Measurements from ENCODE around the gene RBPMS2. TPM values are rescaled to one million over a fixed set of nuclear protein-coding genes. Genes with fewer than 3 reads are reported as not detected.
"Not testable (repeated sequence)": the region's sequence is repeated elsewhere in the genome, so short reads cannot be mapped to it uniquely, and the experiment has no call there.

The RBPMS2 gene
- under 1 TPM in 4 of 6 donors, not detected in 2; 0.29 to 0.64 (median 0.30) TPM for polyA plus RNA-seq (ENCODE audit: low read depth in 6 of 6)

- ATAC-seq (ENCODE audit: low read depth in 2 of 2) = peak; percentile 45 to 47
- Mint-ChIP-seq H3K9me3 (no peaks in the 10 kb centered on the region), H3K27ac (peak within 1 kb of the TSS in 2 of 6 donors; percentile 68 to 92), H3K4me1 (peaks cover 5 to 14% (median 6%) of the 10 kb centered on the region in 3 donors), H3K36me3 (no peaks in the 10 kb centered on the region), H3K27me3 (peaks cover 38 to 45% (median 43%) of the 10 kb centered on the region in 3 donors), H3K4me3 (peak within 1 kb of the TSS; percentile 79 to 90 (median 86))
- no peak for DNase-seq
Measured at GRCh38 chr15:64775551-64776401, at the start of gene RBPMS2. Gene RBPMS2 (minus strand): TSS chr15:64775589. CDS start chr15:64775319, 270 bp downstream.

- peak overlapping the region in 2 of 6 donors; percentile 8 to 30 for H3K27ac Mint-ChIP-seq
- no peaks in the 10 kb centered on the region for H3K36me3 Mint-ChIP-seq
- H3K4me3 Mint-ChIP-seq = peak overlapping the region; percentile 81 to 95 (median 90)
- H3K9me3 Mint-ChIP-seq = no peaks in the 10 kb centered on the region
- ATAC-seq (ENCODE audit: low read depth in 2 of 2) = peak in 1 of 2 donors; percentile 6
- peak; percentile 23 for DNase-seq
- peaks cover 24 to 33% (median 32%) of the 10 kb centered on the region in 3 donors for H3K4me1 Mint-ChIP-seq
- H3K27me3 Mint-ChIP-seq = peaks cover 8 to 12% (median 12%) of the 10 kb centered on the region in 3 donors
Measured at GRCh38 chr15:64824929-64825430, 49.6 kb upstream of the RBPMS2 start.

GRCh38 chr15:64816452-64816851, 41.1 kb upstream of the RBPMS2 start:
- Mint-ChIP-seq H3K9me3 (no peaks in the 10 kb centered on the region), H3K4me3 (no peak overlapping the region), H3K27me3 (no peaks in the 10 kb centered on the region), H3K36me3 (no peaks in the 10 kb centered on the region), H3K27ac (no peak overlapping the region), H3K4me1 (peaks cover 4 to 18% (median 10%) of the 10 kb centered on the region in 3 donors)
- ATAC-seq (ENCODE audit: low read depth in 2 of 2) = no peak
- DNase-seq = no peak

- ATAC-seq (ENCODE audit: low read depth in 2 of 2); H3K36me3 Mint-ChIP-seq; H3K9me3 Mint-ChIP-seq; DNase-seq; H3K27me3 Mint-ChIP-seq; H3K4me3 Mint-ChIP-seq; H3K27ac Mint-ChIP-seq: not testable (repeated sequence)
- H3K4me1 Mint-ChIP-seq = peaks cover 2 to 21% (median 11%) of the 10 kb centered on the region in 3 donors
Measured at GRCh38 chr15:64814965-64815364, 39.6 kb upstream of the RBPMS2 start.

GRCh38 chr15:64814283-64814682, 38.9 kb upstream of the RBPMS2 start:
- not testable (repeated sequence) for H3K36me3 Mint-ChIP-seq; ATAC-seq (ENCODE audit: low read depth in 2 of 2); H3K4me3 Mint-ChIP-seq; H3K9me3 Mint-ChIP-seq; DNase-seq; H3K27me3 Mint-ChIP-seq; H3K27ac Mint-ChIP-seq
- H3K4me1 Mint-ChIP-seq = peaks cover 2 to 24% (median 14%) of the 10 kb centered on the region in 3 donors

- DNase-seq (no peak), ATAC-seq (ENCODE audit: low read depth in 2 of 2) (no peak)
- H3K27ac Mint-ChIP-seq = peak overlapping the region in 1 of 6 donors; percentile 51
- peak overlapping the region in 1 of 8 donors; percentile 23 for H3K4me3 Mint-ChIP-seq
- peaks cover 2 to 24% (median 14%) of the 10 kb centered on the region in 3 donors for H3K4me1 Mint-ChIP-seq
- H3K36me3 Mint-ChIP-seq = no peaks in the 10 kb centered on the region
- H3K9me3 Mint-ChIP-seq = no peaks in the 10 kb centered on the region
- peaks cover 0 to 9% (median 0%) of the 10 kb centered on the region in 3 donors for H3K27me3 Mint-ChIP-seq
Measured at GRCh38 chr15:64813075-64813474, 37.7 kb upstream of the RBPMS2 start.

- H3K27ac Mint-ChIP-seq = peak overlapping the region in 1 of 6 donors; percentile 65
- H3K27me3 Mint-ChIP-seq = peaks cover 0 to 9% (median 7%) of the 10 kb centered on the region in 3 donors
- DNase-seq = no peak
Measured at GRCh38 chr15:64810497-64811326, 35.3 kb upstream of the RBPMS2 start.

GRCh38 chr15:64809649-64810496, 34.5 kb upstream of the RBPMS2 start:
- DNase-seq = peak; percentile 51
- no peaks in the 10 kb centered on the region for H3K9me3 Mint-ChIP-seq
- ATAC-seq (ENCODE audit: low read depth in 2 of 2) = peak; percentile 74 to 80
- H3K4me1 Mint-ChIP-seq = peaks cover 2 to 24% (median 18%) of the 10 kb centered on the region in 3 donors
- H3K27ac Mint-ChIP-seq = peak overlapping the region in 2 of 6 donors; percentile 65 to 75
- H3K36me3 Mint-ChIP-seq = no peaks in the 10 kb centered on the region
- H3K27me3 Mint-ChIP-seq = peaks cover 0 to 9% (median 7%) of the 10 kb centered on the region in 3 donors
- peak overlapping the region in 1 of 8 donors; percentile 12 for H3K4me3 Mint-ChIP-seq

More at GRCh38 chr15:64810497-64811326, 35.3 kb upstream of the RBPMS2 start:
- Mint-ChIP-seq H3K4me1 (peaks cover 2 to 24% (median 18%) of the 10 kb centered on the region in 3 donors), H3K4me3 (no peak overlapping the region), H3K36me3 (no peaks in the 10 kb centered on the region), H3K9me3 (no peaks in the 10 kb centered on the region)
- ATAC-seq (ENCODE audit: low read depth in 2 of 2) = no peak

GRCh38 chr15:64808785-64809453, 33.5 kb upstream of the RBPMS2 start:
- peaks cover 2 to 24% (median 18%) of the 10 kb centered on the region in 3 donors for H3K4me1 Mint-ChIP-seq
- peaks cover 0 to 9% (median 7%) of the 10 kb centered on the region in 3 donors for H3K27me3 Mint-ChIP-seq
- no peak for ATAC-seq (ENCODE audit: low read depth in 2 of 2)
- no peak overlapping the region for H3K4me3 Mint-ChIP-seq
- peak overlapping the region in 2 of 6 donors; percentile 51 to 58 for H3K27ac Mint-ChIP-seq
- DNase-seq = no peak
- H3K9me3 Mint-ChIP-seq = no peaks in the 10 kb centered on the region
- no peaks in the 10 kb centered on the region for H3K36me3 Mint-ChIP-seq

- peaks cover 2 to 16% (median 12%) of the 10 kb centered on the region in 3 donors for H3K4me1 Mint-ChIP-seq
- no peak for DNase-seq
- H3K36me3 Mint-ChIP-seq = no peaks in the 10 kb centered on the region
- H3K9me3 Mint-ChIP-seq = no peaks in the 10 kb centered on the region
- no peak for ATAC-seq (ENCODE audit: low read depth in 2 of 2)
- H3K4me3 Mint-ChIP-seq = no peak overlapping the region
- H3K27me3 Mint-ChIP-seq = peaks cover 0 to 9% (median 7%) of the 10 kb centered on the region in 3 donors
- H3K27ac Mint-ChIP-seq = no peak overlapping the region
Measured at GRCh38 chr15:64807751-64808222, 32.4 kb upstream of the RBPMS2 start.

- peaks cover 0 to 9% (median 7%) of the 10 kb centered on the region in 3 donors for H3K27me3 Mint-ChIP-seq
Measured at GRCh38 chr15:64807051-64807749, 31.8 kb upstream of the RBPMS2 start.

More at GRCh38 chr15:64807051-64807749, 31.8 kb upstream of the RBPMS2 start:
- Mint-ChIP-seq H3K4me3 (no peak overlapping the region), H3K27ac (no peak overlapping the region), H3K4me1 (peaks cover 2 to 11% (median 8%) of the 10 kb centered on the region in 3 donors), H3K9me3 (no peaks in the 10 kb centered on the region), H3K36me3 (no peaks in the 10 kb centered on the region)
- no peak for ATAC-seq (ENCODE audit: low read depth in 2 of 2)
- DNase-seq = no peak
